KMS-11 (cell line): ENCODE measurements around the gene UBE2G1.

Source experiments
- H2AFZ ChIP-seq: fragments of 200-600 bp; sonication (generic); 2 replicates; pipeline ENCODE4 v1.6.1; 2016; ENCODE audit warnings: antibody characterized with exemption, mixed run types, low read depth
- H3K27ac ChIP-seq: fragments of 200-600 bp; sonication (generic); 2 replicates; pipeline ENCODE4 v1.6.1; 2016; ENCODE audit warnings: mild to moderate bottlenecking, mixed run types
- H3K27me3 ChIP-seq: fragments of 200-600 bp; sonication (generic); 2 replicates; pipeline ENCODE4 v1.6.1; 2017; ENCODE audit warnings: mild to moderate bottlenecking, low read depth, mixed run types, moderate library complexity; ENCODE audit not compliant: insufficient read depth
- H3K36me3 ChIP-seq: fragments of 200-600 bp; sonication (generic); 2 replicates; pipeline ENCODE4 v1.6.1; 2017; ENCODE audit warnings: mild to moderate bottlenecking, mixed run types; ENCODE audit not compliant: insufficient read depth
- H3K4me1 ChIP-seq: fragments of 200-600 bp; sonication (generic); 2 replicates; pipeline ENCODE4 v1.6.1; 2016; ENCODE audit warnings: mild to moderate bottlenecking, low read depth, mixed run types; ENCODE audit not compliant: poor library complexity, severe bottlenecking
- H3K4me2 ChIP-seq: fragments of 200-600 bp; sonication (generic); 2 replicates; pipeline ENCODE4 v1.7.0; 2016; ENCODE audit warnings: mild to moderate bottlenecking, mixed run types
- H3K4me3 ChIP-seq: fragments of 200-600 bp; sonication (generic); IDR thresholded peaks from 2 replicates; pipeline ENCODE4 v1.6.1; 2017; ENCODE audit warnings: low read depth, low read length, mixed read lengths; ENCODE audit not compliant: insufficient read depth
- H3K79me2 ChIP-seq: fragments of 200-600 bp; sonication (generic); 2 replicates; pipeline ENCODE4 v1.6.1; 2016; ENCODE audit warnings: low read depth, mixed run types; ENCODE audit not compliant: insufficient read depth
- H3K9ac ChIP-seq: fragments of 200-600 bp; sonication (generic); 2 replicates; pipeline ENCODE4 v1.6.1; 2016; ENCODE audit warnings: mild to moderate bottlenecking, mixed run types
- H4K20me1 ChIP-seq: fragments of 200-600 bp; sonication (generic); 2 replicates; pipeline ENCODE4 v1.6.1; 2016; ENCODE audit warnings: mild to moderate bottlenecking, mixed run types; ENCODE audit not compliant: insufficient read depth
- TF ChIP-seq, protein P1 (sequence below): fragments of 200-600 bp; sonication (generic); conservative IDR thresholded peaks from 2 replicates; pipeline ENCODE4 v1.6.1; 2017; ENCODE audit warnings: low read depth, mild to moderate bottlenecking, antibody characterized with exemption, low read length, moderate library complexity, mixed read lengths

The UBE2G1 gene

DNA sequence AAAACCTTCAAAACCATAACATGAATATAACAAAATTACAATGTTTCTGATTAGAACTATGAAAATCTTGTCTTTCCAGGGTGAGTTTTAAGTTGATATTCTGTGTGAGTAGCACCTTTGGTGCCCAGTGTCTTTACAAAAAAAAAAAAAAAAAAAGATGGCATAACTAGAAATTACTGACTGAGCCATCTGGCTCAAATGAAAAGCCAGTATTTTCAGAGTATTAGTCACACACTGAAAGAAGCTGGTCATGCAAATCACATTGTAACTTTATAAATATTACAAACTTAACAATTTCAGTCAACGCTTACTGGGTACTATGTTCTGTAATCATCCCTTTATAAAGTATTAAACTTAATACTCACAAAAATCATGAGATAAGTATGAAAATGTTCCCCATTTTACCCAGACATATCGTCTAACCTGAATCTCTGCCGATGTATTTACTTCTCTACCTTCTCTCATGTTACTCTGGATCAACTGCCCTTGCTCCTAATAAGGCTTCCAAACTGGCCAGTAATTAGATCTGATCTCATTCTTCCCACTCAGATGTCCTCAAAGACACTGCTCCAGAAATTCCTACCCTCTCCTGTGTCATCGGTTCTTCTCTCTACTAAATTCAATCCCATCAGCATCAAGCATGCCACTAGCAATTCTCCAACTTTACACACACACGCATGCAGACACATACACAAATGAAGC, 25.4 kb downstream of the UBE2G1 start:
- H3K4me1 ChIP-seq: peaks cover 12% of the 10 kb centered on the region
- H3K27me3 ChIP-seq: no peaks in the 10 kb centered on the region
- H3K9ac ChIP-seq: no peak overlapping the region
- peaks cover 99% of the 10 kb centered on the region for H3K79me2 ChIP-seq
- H3K4me3 ChIP-seq: no peak overlapping the region
- TF ChIP-seq, protein P1, sequence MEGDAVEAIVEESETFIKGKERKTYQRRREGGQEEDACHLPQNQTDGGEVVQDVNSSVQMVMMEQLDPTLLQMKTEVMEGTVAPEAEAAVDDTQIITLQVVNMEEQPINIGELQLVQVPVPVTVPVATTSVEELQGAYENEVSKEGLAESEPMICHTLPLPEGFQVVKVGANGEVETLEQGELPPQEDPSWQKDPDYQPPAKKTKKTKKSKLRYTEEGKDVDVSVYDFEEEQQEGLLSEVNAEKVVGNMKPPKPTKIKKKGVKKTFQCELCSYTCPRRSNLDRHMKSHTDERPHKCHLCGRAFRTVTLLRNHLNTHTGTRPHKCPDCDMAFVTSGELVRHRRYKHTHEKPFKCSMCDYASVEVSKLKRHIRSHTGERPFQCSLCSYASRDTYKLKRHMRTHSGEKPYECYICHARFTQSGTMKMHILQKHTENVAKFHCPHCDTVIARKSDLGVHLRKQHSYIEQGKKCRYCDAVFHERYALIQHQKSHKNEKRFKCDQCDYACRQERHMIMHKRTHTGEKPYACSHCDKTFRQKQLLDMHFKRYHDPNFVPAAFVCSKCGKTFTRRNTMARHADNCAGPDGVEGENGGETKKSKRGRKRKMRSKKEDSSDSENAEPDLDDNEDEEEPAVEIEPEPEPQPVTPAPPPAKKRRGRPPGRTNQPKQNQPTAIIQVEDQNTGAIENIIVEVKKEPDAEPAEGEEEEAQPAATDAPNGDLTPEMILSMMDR: no peak
- no peaks in the 10 kb centered on the region for H3K36me3 ChIP-seq
- no peak overlapping the region for H3K4me2 ChIP-seq
- H3K27ac ChIP-seq: no peak overlapping the region
- no peak overlapping the region for H2AFZ ChIP-seq
- peaks cover 66% of the 10 kb centered on the region for H4K20me1 ChIP-seq

DNA sequence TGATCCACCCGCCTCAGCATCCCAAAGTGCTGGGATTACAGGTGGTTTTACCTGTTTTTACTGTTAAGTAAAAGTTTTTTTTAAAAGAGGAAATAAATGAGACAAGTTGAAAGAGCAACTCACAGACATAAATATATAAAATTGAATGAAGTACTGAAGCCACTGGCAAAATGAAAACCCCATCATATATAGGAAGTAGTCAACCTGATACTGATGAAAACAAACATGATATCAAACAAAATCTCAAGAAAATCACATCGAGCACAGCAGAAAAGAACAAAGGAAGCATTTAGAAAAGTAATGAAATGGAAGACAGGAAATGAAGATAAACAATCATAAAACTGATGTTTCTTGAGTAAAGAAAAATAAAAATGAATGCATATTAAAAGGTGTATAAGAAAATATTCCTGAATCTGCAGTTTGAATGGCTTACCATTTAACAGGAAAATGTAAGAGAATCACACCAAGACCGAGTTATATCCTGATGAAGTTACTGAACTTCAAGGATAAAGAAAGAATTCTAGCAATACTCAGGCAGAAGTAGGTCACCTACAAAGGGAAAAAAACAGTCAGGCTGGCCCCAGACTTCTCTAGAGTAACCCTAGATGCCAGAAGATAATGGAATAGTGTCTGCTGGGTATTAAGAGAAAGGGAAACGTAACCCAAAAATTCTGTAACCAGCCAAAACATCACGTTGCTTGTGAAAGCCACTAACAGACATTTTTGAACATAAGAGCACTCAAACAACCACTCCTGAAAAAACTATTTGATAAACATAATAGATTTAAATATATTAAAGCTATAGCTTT, 31.5 kb downstream of the UBE2G1 start:
- Histone ChIP-seq H3K27ac (no peak overlapping the region), H3K4me2 (no peak overlapping the region), H3K9ac (no peak overlapping the region), H2AFZ (no peak overlapping the region), H3K4me1 (peaks cover 7% of the 10 kb centered on the region), H4K20me1 (peaks cover 38% of the 10 kb centered on the region), H3K79me2 (peaks cover 98% of the 10 kb centered on the region), H3K36me3 (no peaks in the 10 kb centered on the region), H3K27me3 (no peaks in the 10 kb centered on the region), H3K4me3 (no peak overlapping the region)
- TF ChIP-seq, protein P1: no peak

GRCh38 chr17:4334332-4334731, 32.1 kb downstream of the UBE2G1 start:
- Histone ChIP-seq H3K27ac (no peak overlapping the region), H3K4me1 (peaks cover 7% of the 10 kb centered on the region), H3K4me2 (no peak overlapping the region), H3K36me3 (no peaks in the 10 kb centered on the region), H4K20me1 (peaks cover 38% of the 10 kb centered on the region), H3K4me3 (no peak overlapping the region), H3K79me2 (peaks cover 98% of the 10 kb centered on the region), H3K9ac (no peak overlapping the region), H2AFZ (no peak overlapping the region), H3K27me3 (no peaks in the 10 kb centered on the region)
- TF ChIP-seq, protein P1: no peak

DNA sequence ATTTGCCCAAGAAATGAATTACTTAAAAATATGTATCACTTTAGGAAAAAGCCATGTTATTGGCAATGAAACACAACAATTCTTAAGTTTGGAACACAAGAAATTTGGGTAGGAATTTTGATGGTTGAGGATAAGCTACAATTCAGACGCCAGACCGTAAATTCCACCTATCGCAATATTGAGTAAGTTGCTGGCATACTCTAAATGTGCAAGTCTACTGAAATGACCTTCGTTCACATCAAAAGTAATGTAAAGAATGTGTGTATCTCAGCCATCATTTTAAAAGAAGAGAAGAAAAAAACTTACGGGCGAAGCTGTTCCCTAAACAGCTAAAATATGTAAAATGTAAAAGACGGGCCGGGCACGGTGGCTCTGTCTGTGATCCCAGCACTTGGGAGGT, 33.4 kb downstream of the UBE2G1 start:
- Histone ChIP-seq H3K4me2 (no peak overlapping the region), H3K4me1 (peaks cover 7% of the 10 kb centered on the region), H4K20me1 (peaks cover 29% of the 10 kb centered on the region), H3K27me3 (no peaks in the 10 kb centered on the region), H3K79me2 (peaks cover 98% of the 10 kb centered on the region), H3K36me3 (no peaks in the 10 kb centered on the region), H2AFZ (no peak overlapping the region), H3K9ac (no peak overlapping the region), H3K4me3 (no peak overlapping the region), H3K27ac (no peak overlapping the region)
- TF ChIP-seq, protein P1: no peak
